GM19043 (cell line): ENCODE results near the gene NUDT15.
"Not testable (repeated sequence)": the region's sequence is repeated elsewhere in the genome, so short reads cannot be mapped to it uniquely, and the experiment has no call there.

Experiments
- ATAC-seq: cut with Tn5 transposase; IDR thresholded peaks from one replicate; pipeline ENCODE4 v1.9.1; 2021; ENCODE audit warnings: low read depth; ENCODE audit not compliant: unreplicated experiment

The NUDT15 gene

DNA sequence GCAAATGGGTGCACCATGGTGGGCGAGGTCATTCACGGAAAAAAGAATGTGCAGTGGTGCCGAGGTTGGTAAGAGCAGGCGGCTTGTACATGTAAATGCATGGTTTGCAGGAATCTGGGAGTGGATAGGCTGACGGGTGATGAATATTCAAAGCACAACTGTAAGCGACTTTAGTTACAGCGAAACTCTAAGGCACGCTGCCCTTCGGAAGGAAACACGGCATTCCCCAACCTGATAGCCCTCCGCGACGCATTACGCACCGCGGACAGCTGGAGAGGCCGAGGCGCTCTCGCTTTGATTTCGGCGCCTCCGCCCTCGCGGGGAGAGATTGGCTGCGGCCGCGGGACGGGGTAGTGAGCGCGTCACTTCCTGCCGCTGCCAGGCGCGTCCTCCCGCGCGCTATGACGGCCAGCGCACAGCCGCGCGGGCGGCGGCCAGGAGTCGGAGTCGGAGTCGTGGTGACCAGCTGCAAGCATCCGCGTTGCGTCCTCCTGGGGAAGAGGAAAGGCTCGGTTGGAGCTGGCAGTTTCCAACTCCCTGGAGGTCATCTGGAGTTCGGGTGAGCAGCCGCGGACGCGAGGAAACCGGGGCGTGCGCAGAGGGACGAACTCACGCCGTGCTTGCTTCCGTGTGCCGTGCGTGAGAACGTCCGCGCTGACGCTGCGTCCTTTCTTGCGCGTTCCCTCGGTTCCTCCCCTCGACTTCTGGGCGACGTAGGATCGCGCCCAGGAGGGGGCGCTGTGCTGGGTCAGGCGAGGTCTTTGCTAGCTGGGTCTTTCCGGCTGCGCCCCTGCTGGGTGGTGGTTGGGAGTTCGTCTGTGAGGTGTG is at the start of gene NUDT15:
Gene NUDT15, plus strand, starts transcription at position 381 of the 828 bp plus-strand sequence. Its CDS starts 21 bp downstream, at position 402.
- peak; percentile 93 for ATAC-seq

DNA sequence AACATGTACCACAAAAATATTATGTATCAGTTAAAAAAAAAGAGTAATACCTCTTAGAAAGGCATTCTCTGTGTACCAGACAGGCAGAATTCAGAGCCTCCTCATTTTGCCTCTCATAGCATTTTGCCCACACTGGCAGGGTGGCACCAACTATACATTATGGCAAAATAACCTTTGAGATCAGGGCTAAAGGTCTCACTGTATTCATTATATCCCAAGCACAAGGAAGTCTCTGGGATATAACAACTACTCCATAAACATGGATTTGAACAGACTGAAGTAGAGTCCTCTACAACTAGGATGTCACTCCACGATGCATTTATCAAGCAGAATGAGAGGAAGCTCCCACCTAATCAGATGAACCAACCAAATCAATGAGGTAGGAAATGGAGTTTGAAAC is 47.1 kb upstream of the NUDT15 start:
- ATAC-seq, result no peak

GRCh38 chr13:47990920-47991466 is 46.5 kb upstream of the NUDT15 start:
- no peak for ATAC-seq

GRCh38 chr13:47991859-47992258 is 45.7 kb upstream of the NUDT15 start:
- ATAC-seq, result no peak

- ATAC-seq, result no peak
Observed at GRCh38 chr13:47997384-47997783, 40.1 kb upstream of the NUDT15 start.

- no peak for ATAC-seq
Observed at GRCh38 chr13:47999973-48000372, 37.6 kb upstream of the NUDT15 start.

DNA sequence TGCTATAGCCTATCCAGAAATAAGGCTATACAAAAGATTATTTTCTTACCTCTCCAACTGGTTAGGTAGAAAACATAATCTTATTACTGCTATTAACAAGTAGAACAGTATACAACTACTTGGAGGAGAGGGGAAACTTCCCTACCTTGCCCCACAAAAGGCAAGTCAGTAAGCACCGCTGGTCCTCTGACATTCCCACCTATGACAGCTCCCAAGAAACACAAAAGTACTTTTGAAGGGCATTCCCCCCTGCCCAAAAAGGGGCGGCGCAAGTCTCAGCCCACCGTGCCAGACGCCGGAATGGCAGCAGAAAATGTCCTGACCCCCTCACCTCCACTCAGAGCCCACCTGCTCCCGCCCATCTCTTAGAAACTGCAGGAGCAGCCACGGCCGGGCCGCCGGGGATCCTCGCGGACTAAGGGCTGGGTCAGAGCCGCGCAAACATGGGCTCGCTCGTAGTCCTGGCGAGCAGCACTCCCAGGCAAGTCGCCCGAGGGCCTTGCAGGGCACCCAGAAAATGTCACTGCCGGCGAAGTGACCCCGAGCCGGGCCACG is 36.9 kb upstream of the NUDT15 start:
- ATAC-seq, result peak; percentile 34

GRCh38 chr13:48001114-48001881 is 36.2 kb upstream of the NUDT15 start, which contains the start of gene SUCLA2:
SUCLA2 (minus strand) TSS chr13:48001273; CDS start chr13:48001269, 4 bp downstream.
- peak; percentile 98 for ATAC-seq

GRCh38 chr13:48001999-48002398 is 35.5 kb upstream of the NUDT15 start:
- not testable (repeated sequence) for ATAC-seq

DNA sequence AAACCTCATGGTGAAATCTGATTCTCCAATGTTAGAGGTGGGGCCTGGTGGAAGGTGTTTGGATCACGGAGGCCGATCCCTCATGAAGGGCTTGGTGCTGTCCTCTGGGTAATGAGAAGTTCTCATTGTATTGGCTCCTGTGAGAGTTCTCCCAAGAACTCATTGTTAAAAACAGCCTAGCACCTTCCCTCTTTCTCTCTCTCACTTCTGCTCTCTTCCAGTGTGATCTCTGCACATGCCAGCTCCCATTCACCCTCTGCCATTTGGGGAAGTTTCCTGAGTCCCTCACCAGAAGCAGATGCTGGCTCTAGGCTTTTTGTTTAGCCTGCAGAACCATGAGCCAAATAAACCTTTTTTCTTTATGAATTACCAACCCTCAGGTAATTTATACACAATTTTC is 33.3 kb upstream of the NUDT15 start:
- no peak for ATAC-seq

DNA sequence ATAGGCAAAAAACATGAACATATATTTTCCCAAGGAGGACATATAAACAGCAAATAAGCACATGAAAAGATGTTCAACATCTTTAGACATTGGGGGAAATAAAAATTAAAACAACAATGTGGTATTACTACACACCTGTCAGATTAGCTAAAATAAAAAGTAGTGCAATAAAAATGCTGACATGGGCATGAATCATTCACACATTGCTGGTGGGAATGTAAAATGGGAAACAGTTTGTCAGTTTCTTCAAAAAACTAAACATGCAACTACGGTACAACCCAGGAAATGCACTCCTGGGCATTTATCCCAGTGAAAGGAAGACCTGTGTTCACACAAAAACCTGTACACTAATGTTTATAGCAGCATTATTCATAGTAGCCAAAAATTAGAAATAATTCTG is 31.1 kb upstream of the NUDT15 start:
- no peak for ATAC-seq

GRCh38 chr13:48009284-48009683 is 28.2 kb upstream of the NUDT15 start:
- no peak for ATAC-seq

DNA sequence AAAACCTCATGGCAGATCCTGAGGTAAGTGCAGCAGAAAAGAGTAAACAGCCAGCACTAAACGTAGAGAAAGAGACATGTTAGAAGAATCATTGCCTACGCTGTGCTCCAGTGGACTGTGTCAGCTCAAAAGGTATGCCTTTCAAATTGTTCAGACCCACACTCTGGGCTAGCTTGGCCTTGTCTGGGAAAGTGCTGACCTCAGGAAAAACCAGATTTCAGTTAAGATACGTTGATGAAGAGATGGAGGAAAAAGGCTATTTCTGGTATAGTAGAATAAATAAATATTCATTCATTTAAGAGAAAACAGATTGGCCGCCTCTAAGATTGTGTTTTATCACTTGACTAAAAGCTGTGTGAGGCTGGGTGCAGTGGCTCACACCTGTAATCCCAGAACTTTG is 26.8 kb upstream of the NUDT15 start:
- ATAC-seq, result no peak

DNA sequence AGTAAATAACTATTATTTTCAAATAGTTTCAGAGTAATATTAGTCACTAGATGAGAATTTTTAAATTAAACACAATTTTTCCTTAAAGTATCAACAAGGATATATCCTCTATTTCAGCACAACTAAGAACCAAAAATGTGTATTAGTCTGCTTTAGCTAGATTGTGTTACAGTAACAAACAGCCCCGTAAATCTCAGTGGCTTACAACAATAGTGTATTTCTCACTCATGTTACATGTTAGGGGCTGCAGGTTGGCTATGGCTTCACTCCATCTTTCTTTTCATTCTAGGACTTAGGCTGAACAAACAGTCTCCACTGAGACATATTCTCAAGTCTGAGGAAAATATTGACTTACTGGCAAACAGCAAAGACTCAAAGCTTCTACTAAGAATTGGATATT is 24.9 kb upstream of the NUDT15 start:
- ATAC-seq, result no peak

GRCh38 chr13:48014359-48014758 is 23.2 kb upstream of the NUDT15 start:
- ATAC-seq, result no peak

- no peak for ATAC-seq
Observed at GRCh38 chr13:48018637-48019036, 18.9 kb upstream of the NUDT15 start.

DNA sequence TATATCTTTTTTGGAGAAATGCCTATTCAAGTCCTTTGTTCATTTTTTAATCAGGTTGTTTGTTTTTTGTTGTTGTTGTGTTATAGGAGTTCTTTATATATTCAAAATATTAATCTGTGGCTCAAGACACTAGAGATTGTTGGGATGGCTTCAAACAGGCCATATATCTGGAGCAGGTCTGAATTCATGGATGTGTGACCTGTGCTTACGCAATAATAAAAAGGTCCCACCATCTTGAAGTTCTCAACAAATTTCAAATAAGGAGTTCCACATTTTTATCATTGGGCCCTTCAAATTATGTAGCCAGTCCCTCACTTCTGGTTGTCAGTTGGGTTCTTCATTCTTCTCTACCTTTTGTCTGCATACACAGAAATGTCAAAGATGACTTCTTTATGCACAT is 17.7 kb upstream of the NUDT15 start:
- ATAC-seq, result no peak

DNA sequence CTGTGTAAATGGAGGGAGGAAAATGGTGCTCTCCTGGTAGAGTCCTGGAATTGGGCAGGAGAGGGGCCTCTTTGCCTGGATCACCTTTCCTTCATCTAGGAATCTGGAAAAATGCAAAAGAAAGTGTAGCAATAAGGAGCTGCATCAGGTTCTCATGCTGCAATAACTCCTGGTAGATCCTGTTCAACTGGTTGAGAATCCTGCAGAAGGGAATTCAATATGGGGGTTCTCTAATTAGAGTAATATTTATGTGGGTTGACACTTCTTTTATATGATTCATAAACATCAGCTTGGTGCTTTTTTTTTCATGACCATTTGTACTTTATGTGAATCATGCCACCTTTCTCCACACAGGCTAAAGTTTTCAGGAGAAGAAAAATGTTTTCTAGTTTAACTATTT is 9.5 kb upstream of the NUDT15 start:
- ATAC-seq, result no peak

- no peak for ATAC-seq
Observed at GRCh38 chr13:48029859-48030258, 7.7 kb upstream of the NUDT15 start.

- ATAC-seq, result no peak
Observed at GRCh38 chr13:48038761-48039160, 1.2 kb downstream of the NUDT15 start.

- no peak for ATAC-seq
Observed at GRCh38 chr13:48040049-48040448, 2.5 kb downstream of the NUDT15 start.
